CD14-positive monocyte (primary cell): Measurements from ENCODE around the gene FAM228A. TPM values are rescaled to one million over a fixed set of nuclear protein-coding genes. Genes with fewer than 3 reads are reported as not detected.
A peak's percentile ranks its signal among the peaks of the same experiment; 100 is the strongest.

Experiments
- DNase-seq, 3 donors: peaks; one replicate each; pipeline ENCODE4 v3.0.0-alpha.2; 2011 to 2022
- H2AFZ ChIP-seq: 2 replicates; pipeline ENCODE4 v1.6.0; 2012; ENCODE audit warnings: mild to moderate bottlenecking, low read depth, low read length, inconsistent platforms; ENCODE audit not compliant: insufficient read depth, poor library complexity, severe bottlenecking
- H3K27ac ChIP-seq, 2 donors: 1 replicate in 1 of 2; 2 replicates in 1 of 2; pipeline ENCODE4 v1.5.1; 2012 to 2013; ENCODE audit warnings: low read length in 2 of 2, control low read depth in 1 of 2, inconsistent platforms in 1 of 2, low read depth in 1 of 2, mild to moderate bottlenecking in 1 of 2
- H3K27me3 ChIP-seq, 2 donors: one replicate each; pipeline versions ENCODE4 v1.6.0 to v1.6.1; 2011 to 2013; ENCODE audit warnings: low read length in 2 of 2; ENCODE audit not compliant: control insufficient read depth in 2 of 2, insufficient read depth in 2 of 2
- H3K36me3 ChIP-seq, 2 donors: replicated peaks in 1 of 2; 1 replicate in 1 of 2; 2 replicates in 1 of 2; pipeline versions ENCODE4 v1.5.1 to v1.6.1; 2012 to 2013; ENCODE audit warnings: low read length in 2 of 2, control low read depth in 1 of 2, inconsistent platforms in 1 of 2, mild to moderate bottlenecking in 1 of 2; ENCODE audit not compliant: insufficient read depth in 2 of 2, control insufficient read depth in 1 of 2
- H3K4me1 ChIP-seq, 2 donors: 1 replicate in 1 of 2; 2 replicates in 1 of 2; pipeline versions ENCODE4 v1.5.1 to v1.6.1; 2012 to 2013; ENCODE audit warnings: low read length in 2 of 2, control low read depth in 1 of 2, inconsistent platforms in 1 of 2, mild to moderate bottlenecking in 1 of 2, moderate library complexity in 1 of 2; ENCODE audit not compliant: insufficient read depth in 2 of 2, control insufficient read depth in 1 of 2
- H3K4me2 ChIP-seq: replicated peaks from 2 replicates; pipeline ENCODE3; 2012; ENCODE audit warnings: low read length, moderate library complexity, mild to moderate bottlenecking; ENCODE audit not compliant: poor library complexity, severe bottlenecking; ENCODE audit errors: extremely low read depth
- H3K4me3 ChIP-seq, 3 experiments: fragments of 200-600 bp in 1 of 3; sonication (generic) in 1 of 3; replicated peaks in 1 of 3; 1 replicate in 2 of 3; 2 replicates in 1 of 3; pipeline ENCODE4 v1.5.1; 2011 to 2013; ENCODE audit warnings: low read length in 3 of 3, mild to moderate bottlenecking in 3 of 3, control low read depth in 2 of 3, low read depth in 2 of 3, inconsistent platforms in 1 of 3, moderate library complexity in 1 of 3
- H3K79me2 ChIP-seq: 2 replicates; pipeline ENCODE4 v1.6.0; 2012; ENCODE audit warnings: mild to moderate bottlenecking, control low read depth, inconsistent platforms, low read length, moderate library complexity; ENCODE audit not compliant: insufficient read depth
- H3K9ac ChIP-seq: 2 replicates; pipeline ENCODE4 v1.6.0; 2017; ENCODE audit warnings: low read length, mild to moderate bottlenecking; ENCODE audit not compliant: insufficient read depth, poor library complexity, severe bottlenecking
- H3K9me3 ChIP-seq, 2 donors: replicated peaks in 1 of 2; 1 replicate in 1 of 2; 2 replicates in 1 of 2; pipeline versions ENCODE4 v1.5.1 to v1.6.1; 2012 to 2013; ENCODE audit warnings: low read length in 2 of 2, control low read depth in 1 of 2; ENCODE audit not compliant: control insufficient read depth in 1 of 2, insufficient read depth in 1 of 2
- H4K20me1 ChIP-seq: 2 replicates; pipeline ENCODE4 v1.6.0; 2012; ENCODE audit warnings: mild to moderate bottlenecking, low read length, control low read depth, moderate library complexity; ENCODE audit not compliant: insufficient read depth
- H3K27ac Mint-ChIP-seq, 7 donors: one replicate each; pipeline ENCODE4 v1.8.0; 2020; ENCODE audit warnings: mild to moderate bottlenecking in 7 of 7, mixed read lengths in 7 of 7, moderate library complexity in 6 of 7, inconsistent platforms in 2 of 7
- H3K27me3 Mint-ChIP-seq, 3 donors: one replicate each; pipeline ENCODE4 v1.8.0; 2021 to 2022; ENCODE audit warnings: low read depth in 3 of 3, mild to moderate bottlenecking in 3 of 3, mixed read lengths in 3 of 3, moderate library complexity in 3 of 3, inconsistent platforms in 1 of 3
- H3K36me3 Mint-ChIP-seq, 2 donors: one replicate each; pipeline ENCODE4 v1.8.0; 2020; ENCODE audit warnings: mixed read lengths in 2 of 2, inconsistent platforms in 1 of 2, mild to moderate bottlenecking in 1 of 2
- H3K4me1 Mint-ChIP-seq: one replicate; pipeline ENCODE4 v1.8.0; 2020; ENCODE audit warnings: mild to moderate bottlenecking, mixed read lengths
- H3K4me3 Mint-ChIP-seq, 2 donors: one replicate each; pipeline ENCODE4 v1.8.0; 2020; ENCODE audit warnings: mild to moderate bottlenecking in 2 of 2, mixed read lengths in 2 of 2, moderate library complexity in 1 of 2
- H3K9me3 Mint-ChIP-seq, 7 donors: one replicate each; pipeline ENCODE4 v1.8.0; 2020 to 2022; ENCODE audit warnings: mixed read lengths in 7 of 7, mild to moderate bottlenecking in 6 of 7, moderate library complexity in 6 of 7, inconsistent platforms in 2 of 7
- WGBS: methylation state at CpG from one replicate; pipeline ENCODE4 v1.1.5; 2013; ENCODE audit warnings: missing lambda C conversion rate; ENCODE audit not compliant: insufficient coverage; 5-methylcytosine and 5-hydroxymethylcytosine counted together
- intact Hi-C, 2 donors: fragments of 100-400 bp; cut with micrococcal nuclease; formaldehyde crosslinking; loops; one replicate each; pipeline versions ENCODE4 v1.15.0 to v1.15.1; 2023
- polyA plus RNA-seq, 3 donors: library from polyadenylated mRNA; depleted of rRNA in 1 of 3; unstranded in 2 of 3; stranded (reverse) in 1 of 3; fragments of 300-500 nt in 2 of 3; fragments of >200 nt in 1 of 3; fragmentation: Illumina TruSeq in 2 of 3; gene quantifications; 1 replicate in 2 of 3; 2 replicates in 1 of 3; pipeline ENCODE4 v1.2.3, GENCODE V29; 2012 to 2021
- TF ChIP-seq, protein P1 (sequence below): fragments of 200-600 bp; IDR thresholded peaks from one replicate; pipeline ENCODE4 v1.8.0; 2022; ENCODE audit warnings: antibody characterized with exemption, mild to moderate bottlenecking

Gene FAM228A
- polyA plus RNA-seq, 3 donors: 0.09 to 0.17 TPM; not detected in 1

DNA sequence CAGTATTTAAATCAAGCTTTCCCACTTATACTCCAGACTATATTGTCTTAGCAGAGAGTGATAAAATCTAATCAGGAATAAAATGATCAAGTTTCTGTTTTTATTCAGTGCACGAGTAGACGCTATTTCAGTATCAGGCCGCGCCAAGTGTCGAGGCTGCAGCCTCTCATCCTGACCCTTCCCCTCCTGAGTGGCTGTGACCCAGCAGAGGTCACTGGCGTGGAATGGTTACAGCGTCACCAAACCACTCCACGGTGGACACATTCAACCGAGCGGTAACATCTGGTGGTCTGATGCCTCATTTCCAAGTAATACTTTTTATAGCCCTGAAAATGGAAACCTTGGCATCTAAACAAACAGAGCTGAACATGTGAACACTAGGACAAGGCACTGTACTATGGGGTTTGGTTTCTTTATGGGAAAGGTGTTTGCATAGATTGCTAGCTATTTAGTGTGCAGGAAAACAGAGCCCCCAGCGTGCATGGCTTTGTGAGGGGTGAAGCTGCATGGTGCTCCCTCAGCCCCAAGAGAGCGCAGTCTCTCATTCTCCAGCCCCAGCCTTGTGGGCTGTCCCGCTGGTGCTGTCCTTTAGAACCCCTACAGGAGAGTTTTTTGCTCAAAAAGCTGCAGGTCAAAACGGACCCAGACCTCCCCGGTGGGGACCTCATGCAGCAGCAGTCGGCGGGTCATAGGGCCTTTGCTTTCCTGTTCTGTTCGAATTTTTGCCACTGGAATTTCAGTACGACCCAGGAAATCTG lies 28.4 kb downstream of the FAM228A start:
- H3K9me3 Mint-ChIP-seq: peaks cover 0 to 10% (median 2%) of the 10 kb centered on the region in 7 donors
- Histone ChIP-seq H3K79me2 (no peaks in the 10 kb centered on the region), H3K36me3 (peaks cover 68 to 74% of the 10 kb centered on the region in 2 donors), H3K9me3 (peaks cover 0 to 3% of the 10 kb centered on the region in 2 donors), H3K4me3 (no peak overlapping the region), H3K9ac (no peak overlapping the region), H3K27ac (no peak overlapping the region), H3K4me2 (no peak overlapping the region), H3K27me3 (no peaks in the 10 kb centered on the region), H3K4me1 (no peaks in the 10 kb centered on the region), H4K20me1 (no peaks in the 10 kb centered on the region), H2AFZ (no peak overlapping the region)
- peaks cover 0 to 1% (median 0%) of the 10 kb centered on the region in 3 donors for H3K27me3 Mint-ChIP-seq
- H3K4me1 Mint-ChIP-seq: no peaks in the 10 kb centered on the region
- intact Hi-C loops: no loop called here
- peaks cover 69 to 78% of the 10 kb centered on the region in 2 donors for H3K36me3 Mint-ChIP-seq
- TF ChIP-seq, protein P1, sequence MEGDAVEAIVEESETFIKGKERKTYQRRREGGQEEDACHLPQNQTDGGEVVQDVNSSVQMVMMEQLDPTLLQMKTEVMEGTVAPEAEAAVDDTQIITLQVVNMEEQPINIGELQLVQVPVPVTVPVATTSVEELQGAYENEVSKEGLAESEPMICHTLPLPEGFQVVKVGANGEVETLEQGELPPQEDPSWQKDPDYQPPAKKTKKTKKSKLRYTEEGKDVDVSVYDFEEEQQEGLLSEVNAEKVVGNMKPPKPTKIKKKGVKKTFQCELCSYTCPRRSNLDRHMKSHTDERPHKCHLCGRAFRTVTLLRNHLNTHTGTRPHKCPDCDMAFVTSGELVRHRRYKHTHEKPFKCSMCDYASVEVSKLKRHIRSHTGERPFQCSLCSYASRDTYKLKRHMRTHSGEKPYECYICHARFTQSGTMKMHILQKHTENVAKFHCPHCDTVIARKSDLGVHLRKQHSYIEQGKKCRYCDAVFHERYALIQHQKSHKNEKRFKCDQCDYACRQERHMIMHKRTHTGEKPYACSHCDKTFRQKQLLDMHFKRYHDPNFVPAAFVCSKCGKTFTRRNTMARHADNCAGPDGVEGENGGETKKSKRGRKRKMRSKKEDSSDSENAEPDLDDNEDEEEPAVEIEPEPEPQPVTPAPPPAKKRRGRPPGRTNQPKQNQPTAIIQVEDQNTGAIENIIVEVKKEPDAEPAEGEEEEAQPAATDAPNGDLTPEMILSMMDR: no peak
- no peak overlapping the region for H3K27ac Mint-ChIP-seq
- 98% methylated on average over 14 of the region's 19 CpGs for WGBS
- DNase-seq: no peak
- no peak overlapping the region for H3K4me3 Mint-ChIP-seq

DNA sequence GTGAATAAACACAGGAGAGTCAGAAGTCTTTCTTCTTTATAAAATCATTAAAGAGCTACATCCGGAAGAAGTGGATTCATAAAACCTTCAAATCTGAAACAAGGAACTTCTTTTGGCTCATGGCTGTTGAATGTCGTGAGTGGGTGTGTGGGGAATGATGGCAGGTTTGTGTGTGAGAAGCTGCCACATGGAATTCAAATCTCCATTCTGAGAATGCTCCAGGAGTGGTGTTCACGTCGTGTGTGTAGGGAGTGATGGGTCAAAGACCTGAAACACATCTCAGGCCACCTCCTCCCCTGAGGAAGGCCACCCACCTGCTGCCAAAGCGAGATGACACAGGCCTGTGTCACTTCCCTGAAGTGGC lies 28.9 kb downstream of the FAM228A start:
- H3K27me3 Mint-ChIP-seq: peaks cover 0 to 2% (median 0%) of the 10 kb centered on the region in 3 donors
- TF ChIP-seq, protein P1: no peak
- intact Hi-C loops: no loop called here
- Histone ChIP-seq H3K4me2 (no peak overlapping the region), H3K9me3 (peaks cover 0 to 3% of the 10 kb centered on the region in 2 donors), H3K36me3 (peaks cover 74 to 79% of the 10 kb centered on the region in 2 donors), H3K79me2 (no peaks in the 10 kb centered on the region), H3K27ac (no peak overlapping the region), H2AFZ (no peak overlapping the region), H3K9ac (no peak overlapping the region), H3K27me3 (no peaks in the 10 kb centered on the region), H3K4me1 (no peaks in the 10 kb centered on the region), H3K4me3 (no peak overlapping the region), H4K20me1 (no peaks in the 10 kb centered on the region)
- WGBS: 100% methylated on average over 2 of the region's 5 CpGs
- peaks cover 0 to 6% (median 2%) of the 10 kb centered on the region in 7 donors for H3K9me3 Mint-ChIP-seq
- H3K27ac Mint-ChIP-seq: peak overlapping the region in 1 of 7 donors; percentile 11
- no peak for DNase-seq
- H3K36me3 Mint-ChIP-seq: peaks cover 75 to 84% of the 10 kb centered on the region in 2 donors
- H3K4me1 Mint-ChIP-seq: no peaks in the 10 kb centered on the region
- H3K4me3 Mint-ChIP-seq: no peak overlapping the region
